A549 treated with Hydrocortisone at 1 μM for 4 hours (cell line): ENCODE data around the gene PRDM16. TPM values are rescaled to one million over a fixed set of nuclear protein-coding genes. Genes with fewer than 3 reads are reported as not detected.

Experiments used
- total RNA-seq: library from RNA; stranded (reverse); fragments of 200-300 nt; extraction: Qiagen RNA extraction; gene quantifications from 5 replicates; pipeline ENCODE4 v1.2.3, GENCODE V29; 2022

The PRDM16 gene
- 0.09 to 0.45 TPM (median 0.13 TPM) in 5 replicates for total RNA-seq

GRCh38 chr1:3068564-3069431 is at the start of gene PRDM16:
TSS of gene PRDM16 (plus strand) at chr1:3069203. CDS start at chr1:3069260, 57 bp downstream.

GRCh38 chr1:3021233-3021671 is 47.8 kb upstream of the PRDM16 start, which contains the start of gene ACTRT2:
TSS of gene ACTRT2 (plus strand) at chr1:3021467. CDS start at chr1:3021687, 220 bp downstream.

DNA sequence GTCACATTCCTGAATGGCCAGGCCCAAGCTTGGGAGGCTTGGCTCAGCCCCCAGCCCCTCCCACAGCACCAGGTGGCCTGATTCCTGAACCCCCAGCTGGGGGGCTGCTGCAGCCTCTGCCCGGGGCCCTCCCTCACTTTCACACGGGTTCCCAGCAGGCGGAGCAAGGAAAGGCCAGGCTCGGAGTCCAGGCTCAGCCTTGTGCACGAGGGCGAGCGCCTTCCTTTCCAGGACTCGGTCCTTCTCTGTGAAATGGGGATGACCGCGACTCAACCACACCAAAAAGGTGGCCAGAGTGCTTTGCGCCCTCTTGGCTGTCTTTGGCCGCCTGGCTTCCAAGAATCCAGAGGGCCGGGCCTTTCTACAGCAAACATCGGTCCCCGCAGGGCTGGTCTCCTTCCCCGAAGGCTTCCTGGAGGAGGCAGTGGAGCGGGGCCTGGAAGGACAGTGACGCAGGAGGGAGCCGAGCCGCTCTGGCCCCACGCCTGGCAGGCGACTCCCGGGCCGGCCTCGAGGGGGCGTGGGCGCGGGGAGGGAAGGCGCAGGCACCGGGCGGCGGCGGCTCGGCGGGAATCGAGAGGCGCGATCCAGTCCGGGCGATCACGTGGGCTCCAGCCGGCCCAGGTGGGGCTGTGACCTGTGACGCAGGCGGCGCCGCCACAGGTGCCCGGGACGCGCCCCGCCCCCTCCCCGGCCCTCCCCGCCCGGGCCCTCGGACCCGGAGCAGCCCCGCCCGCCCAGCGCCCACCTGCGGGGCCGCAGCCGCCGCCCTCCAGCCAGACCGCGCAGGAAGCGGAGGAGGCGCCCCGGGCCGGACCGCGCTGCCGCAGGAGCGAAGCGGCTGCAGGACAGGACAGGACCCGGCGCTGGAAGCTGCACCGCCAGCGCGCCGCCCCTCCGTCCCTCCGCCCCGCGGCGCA is 385.1 kb downstream of the PRDM16 start, which contains the start of gene ARHGEF16:
TSS of gene ARHGEF16 (plus strand) at position 775 of the 920 bp plus-strand sequence. CDS start 8,420 bp downstream, outside the sequence.

Other genes with a start within 250 kb of the PRDM16 start
- not detected in 5 replicates for gene ACTRT2, start 47.7 kb upstream of the PRDM16 start, total RNA-seq